Stimulated activated CD8-positive, alpha-beta memory T cell treated with anti-CD3 and anti-CD28 coated beads, Interleukin-12 subunit alpha, Interleukin-12 subunit beta, amount 100 ng/mL, for 24 hours (primary cell): ENCODE results near the gene FITM1.

Experiments
- DNase-seq: peaks from one replicate; pipeline ENCODE4 v3.0.0-alpha.2; 2020; ENCODE audit errors: extremely low read depth

Gene FITM1

DNA sequence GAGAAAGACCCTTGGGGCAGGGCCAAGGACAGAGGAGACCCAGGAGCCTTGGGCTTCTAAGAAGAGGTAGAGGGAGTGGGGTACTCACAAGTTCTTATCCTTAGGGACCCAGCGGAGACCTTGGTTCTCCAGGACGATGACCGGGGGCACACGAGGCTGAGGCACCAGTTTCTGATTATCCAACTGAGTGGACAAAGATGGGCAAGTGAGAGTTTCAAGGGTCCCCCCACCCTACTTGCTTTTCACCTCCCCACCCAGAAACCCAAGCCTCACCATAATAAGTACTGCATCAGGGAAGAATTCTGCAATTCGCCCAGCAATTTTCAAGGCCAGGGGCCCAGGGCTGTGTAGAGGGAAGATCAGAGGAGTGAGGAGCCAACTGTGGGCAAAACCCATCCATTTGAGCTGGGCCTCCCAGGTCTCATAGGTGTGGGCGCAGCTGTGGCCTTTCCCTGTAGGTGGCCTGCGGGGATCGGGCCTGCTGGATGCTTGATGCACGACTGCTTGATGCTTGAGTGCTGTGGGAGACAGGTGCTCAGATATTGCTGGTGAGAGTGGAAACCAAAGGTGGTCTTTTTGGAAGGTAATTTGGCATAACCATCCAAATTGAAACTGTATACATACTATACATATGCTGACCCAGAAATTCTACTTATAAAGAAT lies 8.9 kb downstream of the FITM1 start:
- no peak for DNase-seq

DNA sequence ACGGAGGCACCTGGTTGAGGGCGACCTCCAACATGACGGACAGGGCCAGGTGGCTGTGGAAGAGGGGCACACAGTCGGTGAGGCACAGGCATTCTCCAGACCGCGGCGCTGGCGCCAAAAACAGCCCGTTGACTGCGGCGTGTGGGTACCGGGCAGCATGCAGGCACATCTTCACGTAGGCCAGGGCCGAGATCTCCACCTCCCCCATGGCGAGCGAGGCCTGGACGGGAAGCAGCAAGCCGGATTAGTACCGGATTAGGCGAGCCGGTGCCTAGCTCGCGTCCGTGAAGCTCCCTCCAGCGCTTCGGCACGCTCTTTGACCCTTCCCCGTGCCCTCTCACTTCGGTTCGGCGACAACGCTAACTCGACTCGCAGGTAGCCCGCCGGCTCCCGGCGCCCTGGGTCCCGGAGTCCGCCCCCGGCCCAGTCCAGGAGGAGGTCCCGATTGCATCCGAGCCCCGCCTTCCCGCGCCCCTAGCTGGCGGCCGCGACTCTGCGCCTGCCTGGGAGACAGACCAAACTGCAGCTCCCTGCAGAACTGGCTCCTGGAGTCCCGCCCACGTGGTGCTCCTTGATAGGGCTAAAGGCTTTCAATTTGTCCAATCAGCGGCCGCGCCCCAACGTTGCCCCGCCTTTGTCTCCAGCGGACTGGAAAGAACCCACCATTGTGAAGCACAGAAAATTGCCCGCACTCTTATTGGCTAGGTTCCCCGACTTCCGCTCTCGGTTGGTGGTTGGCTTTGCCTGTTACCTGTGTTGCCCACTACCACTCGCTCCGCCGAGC lies 10.8 kb downstream of the FITM1 start, which contains the start of gene EMC9:
Gene EMC9 (minus strand): TSS at position 495 of the 784 bp plus-strand sequence. CDS start 287 bp downstream, at position 208.
- peak; percentile 98 for DNase-seq

DNA sequence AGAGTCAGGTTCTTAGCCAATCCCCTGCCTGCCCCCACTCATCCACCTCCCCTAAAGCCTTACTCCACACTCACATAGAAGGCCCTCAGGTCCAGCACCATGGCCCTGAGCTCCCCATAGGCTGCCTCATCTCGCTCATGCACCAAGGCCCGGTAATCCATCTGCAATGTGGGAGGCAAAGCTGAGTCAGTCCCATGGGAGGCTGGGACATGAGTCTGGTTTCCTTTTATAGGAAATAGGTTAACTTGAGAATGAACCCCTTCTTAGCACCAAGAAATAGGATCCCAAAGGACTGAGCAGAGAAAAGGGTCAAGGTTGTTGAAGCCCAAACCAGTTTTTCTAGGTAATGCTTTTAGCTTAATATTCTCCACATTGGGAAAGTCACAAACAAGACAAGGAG lies 13.1 kb downstream of the FITM1 start:
- DNase-seq: no peak

DNA sequence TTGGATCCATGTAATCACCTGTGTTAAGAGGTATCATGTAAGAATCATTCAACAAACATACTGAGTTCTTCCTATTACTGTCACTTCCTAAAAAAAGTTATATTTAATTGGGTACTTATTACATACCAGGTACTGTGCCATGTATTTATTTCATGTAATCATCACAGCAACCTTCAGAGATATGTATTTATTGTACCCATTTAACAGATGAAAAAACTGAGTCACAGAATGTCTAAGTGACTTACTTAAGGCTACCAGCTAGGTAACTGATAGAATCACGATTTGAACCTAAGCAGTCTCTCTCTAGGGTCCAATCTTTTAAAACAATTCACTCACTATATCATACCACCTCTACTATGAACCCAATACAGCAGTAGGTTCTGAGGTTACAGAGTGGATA lies 14.0 kb downstream of the FITM1 start:
- DNase-seq: no peak

DNA sequence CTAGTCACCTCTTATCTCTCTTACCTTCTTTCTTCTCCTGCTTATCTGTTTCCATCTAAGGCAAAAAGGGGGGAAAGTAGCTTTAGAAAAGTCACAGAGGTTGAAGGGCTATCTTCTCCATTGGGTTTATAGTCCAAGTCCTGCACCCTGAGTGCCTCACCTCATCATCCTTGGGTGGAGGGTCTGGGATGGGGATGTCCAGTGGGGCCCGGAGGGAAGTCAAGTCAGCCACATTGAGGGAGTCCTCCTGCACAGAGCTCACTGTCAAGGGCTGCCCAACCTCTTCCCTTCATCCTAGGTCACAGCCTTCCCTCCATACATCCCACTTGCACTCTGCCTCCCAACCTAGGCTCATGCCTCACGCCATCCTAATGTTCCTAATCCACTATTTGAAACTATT lies 14.8 kb downstream of the FITM1 start:
- no peak for DNase-seq

DNA sequence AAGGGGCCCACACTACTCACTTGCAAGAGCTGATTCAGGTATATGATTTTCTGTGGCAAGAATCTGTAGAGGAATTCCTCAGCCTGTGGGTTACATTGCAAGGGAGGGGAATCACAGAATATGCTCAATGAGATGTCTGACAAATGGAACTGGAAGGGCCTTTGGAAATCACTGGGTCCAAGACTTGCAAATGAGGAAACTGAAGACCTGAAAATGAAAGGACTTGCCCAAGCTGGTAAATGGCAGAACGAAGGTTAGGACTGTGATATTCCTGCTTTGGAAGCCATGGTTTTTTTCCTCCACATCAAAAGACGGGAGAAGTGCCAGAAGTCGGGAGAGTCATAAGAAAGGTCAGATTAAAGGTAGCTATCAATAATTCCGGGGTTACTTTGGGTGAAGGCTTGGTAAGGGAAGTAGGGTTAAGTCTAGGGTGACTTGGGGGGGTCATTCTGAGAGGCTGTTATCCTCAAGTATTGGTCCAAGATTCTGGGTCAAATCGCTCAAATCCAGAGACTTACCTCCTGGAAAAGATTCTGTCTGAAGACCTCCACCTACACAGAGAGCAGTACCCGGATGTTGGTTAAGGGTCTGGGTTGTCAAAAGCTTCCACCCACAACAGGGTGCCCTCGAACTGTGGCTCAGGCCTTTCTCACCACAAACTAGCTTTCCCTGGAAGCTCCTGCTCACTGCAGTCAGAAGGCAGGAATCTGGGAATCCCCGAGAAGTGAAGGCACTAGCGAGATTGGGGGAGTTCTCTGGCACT lies 15.4 kb downstream of the FITM1 start:
- no peak for DNase-seq

DNA sequence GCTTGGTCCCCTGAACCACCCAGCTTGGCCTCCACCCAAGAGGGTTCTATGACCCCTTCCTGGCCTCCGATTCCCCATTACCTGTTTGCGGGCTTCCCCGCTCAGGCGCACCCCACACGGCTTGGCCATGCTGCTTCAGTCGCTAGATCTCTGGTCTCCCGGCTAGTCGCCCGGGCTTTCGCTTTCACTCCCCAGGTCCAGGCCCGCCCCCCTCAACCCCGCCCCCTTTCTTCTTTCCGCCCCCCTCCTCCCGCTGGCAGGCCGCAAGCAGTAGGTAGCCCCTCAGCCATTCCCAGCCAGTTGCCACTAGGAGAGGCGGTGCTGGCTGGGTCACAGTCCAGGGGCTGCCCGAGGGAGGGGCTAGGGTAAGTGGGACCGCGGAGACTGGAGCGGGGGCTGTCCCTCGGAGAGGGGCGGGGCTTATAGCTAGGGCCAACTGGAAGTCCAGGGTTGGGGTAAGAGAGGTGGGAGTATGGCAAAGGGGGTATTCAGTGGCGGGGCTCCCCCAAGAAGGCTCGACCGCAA lies 16.1 kb downstream of the FITM1 start, which contains the start of gene PSME2:
Gene PSME2 (minus strand): TSS at position 158 of the 525 bp plus-strand sequence. CDS start 29 bp downstream, at position 129.
- DNase-seq: peak; percentile 82

DNA sequence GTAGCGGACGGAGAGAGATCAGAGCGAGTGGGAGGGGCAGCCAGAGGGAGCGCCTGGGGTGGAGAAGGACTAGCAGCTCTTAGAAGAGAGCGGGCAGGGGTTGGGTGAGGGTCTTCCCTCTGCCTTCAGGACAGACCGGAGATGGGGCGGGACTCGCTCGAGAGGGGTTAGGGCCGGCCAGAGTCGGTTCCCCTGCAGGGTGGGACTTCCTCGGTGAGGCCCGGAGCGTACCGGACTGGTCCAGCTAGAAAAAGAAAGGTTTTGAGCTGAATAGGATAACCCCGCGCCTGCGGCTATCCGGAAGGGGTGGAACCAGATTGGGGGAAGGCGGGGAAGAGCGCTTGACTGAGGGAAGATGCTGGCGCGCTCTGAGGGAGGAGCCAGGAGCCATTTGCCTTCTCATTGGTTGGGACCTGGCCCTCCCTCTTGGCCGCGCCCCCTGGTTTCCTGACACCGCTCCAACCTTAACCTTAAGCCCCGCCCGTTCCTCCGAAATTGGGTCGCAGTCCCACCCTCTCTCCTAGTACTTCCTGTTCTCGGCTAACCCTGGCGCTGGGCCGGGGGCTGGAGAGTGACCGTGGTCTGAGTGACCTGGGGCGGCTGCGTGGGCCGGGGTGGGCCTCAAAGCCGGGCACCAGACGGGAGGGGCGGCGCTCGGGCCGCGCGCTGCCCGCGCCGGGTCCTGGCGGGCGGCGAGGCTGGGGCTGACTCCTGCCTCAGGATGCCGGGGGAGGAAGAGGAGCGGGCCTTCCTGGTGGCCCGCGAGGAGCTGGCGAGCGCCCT lies 16.7 kb downstream of the FITM1 start, which contains the start of gene RNF31:
Gene RNF31 (plus strand): TSS at position 521 of the 783 bp plus-strand sequence. CDS start 201 bp downstream, at position 722.
- peak; percentile 98 for DNase-seq

DNA sequence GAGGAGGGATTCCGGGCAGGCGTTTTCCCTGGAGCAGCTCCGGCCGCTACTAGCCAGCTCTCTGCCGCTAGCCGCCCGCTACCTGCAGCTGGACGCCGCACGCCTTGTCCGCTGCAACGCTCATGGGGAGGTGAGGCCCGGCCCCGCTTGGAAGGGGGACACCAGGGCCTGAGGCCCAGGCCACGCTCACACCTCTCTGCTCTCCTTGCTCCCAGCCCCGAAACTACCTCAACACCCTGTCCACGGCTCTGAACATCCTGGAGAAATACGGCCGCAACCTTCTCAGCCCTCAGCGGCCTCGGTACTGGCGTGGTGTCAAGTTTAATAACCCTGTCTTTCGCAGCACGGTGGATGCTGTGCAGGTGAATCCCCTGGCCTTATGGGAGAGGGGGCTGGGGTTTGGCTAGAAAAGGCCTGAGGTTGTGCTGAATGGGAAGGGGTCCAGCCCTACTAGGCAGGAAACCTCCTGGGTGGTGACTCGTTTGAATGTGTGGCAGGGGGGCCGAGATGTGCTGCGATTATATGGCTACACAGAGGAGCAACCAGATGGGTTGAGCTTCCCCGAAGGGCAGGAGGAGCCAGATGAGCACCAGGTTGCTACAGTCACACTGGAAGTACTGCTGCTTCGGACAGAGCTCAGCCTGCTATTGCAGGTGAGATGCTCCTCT lies 17.4 kb downstream of the FITM1 start:
- no peak for DNase-seq

DNA sequence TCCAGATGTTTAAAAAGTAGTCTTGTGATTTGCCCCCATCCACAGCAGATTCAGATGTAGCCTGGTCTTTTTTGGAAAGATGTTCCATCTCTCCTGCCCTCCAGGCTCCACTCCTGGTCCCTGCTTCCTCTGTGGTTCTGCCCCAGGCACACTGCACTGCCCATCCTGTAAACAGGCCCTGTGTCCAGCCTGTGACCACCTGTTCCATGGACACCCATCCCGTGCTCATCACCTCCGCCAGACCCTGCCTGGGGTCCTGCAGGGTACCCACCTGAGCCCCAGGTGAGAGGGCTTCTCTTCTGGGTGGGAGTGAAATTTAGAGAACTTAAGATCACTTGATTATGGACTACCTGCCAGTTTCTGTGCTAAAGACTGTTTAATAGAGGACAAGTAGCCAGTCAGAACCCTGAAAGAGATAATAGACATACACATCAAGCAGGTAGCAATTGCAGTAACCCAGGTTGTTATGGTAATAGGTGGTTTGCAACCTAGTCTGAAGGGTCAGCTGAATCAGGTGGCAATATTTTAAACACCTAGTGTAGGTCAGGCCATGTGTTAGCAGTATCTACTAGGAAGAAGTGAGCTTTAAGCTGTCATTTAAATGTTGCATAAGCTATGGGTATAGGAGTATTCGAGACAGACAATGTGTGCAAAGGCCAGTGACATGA lies 19.0 kb downstream of the FITM1 start:
- DNase-seq: no peak

DNA sequence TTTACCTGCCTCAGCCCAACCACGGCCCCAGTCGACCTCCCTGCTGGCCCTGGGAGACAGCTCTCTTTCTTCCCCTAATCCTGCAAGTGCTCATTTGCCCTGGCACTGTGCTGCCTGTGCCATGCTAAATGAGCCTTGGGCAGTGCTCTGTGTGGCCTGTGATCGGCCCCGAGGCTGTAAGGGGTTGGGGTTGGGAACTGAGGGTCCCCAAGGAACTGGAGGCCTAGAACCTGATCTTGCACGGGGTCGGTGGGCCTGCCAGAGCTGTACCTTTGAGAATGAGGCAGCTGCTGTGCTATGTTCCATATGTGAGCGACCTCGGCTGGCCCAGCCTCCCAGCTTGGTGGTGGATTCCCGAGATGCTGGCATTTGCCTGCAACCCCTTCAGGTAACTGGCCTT lies 19.6 kb downstream of the FITM1 start:
- DNase-seq: no peak

DNA sequence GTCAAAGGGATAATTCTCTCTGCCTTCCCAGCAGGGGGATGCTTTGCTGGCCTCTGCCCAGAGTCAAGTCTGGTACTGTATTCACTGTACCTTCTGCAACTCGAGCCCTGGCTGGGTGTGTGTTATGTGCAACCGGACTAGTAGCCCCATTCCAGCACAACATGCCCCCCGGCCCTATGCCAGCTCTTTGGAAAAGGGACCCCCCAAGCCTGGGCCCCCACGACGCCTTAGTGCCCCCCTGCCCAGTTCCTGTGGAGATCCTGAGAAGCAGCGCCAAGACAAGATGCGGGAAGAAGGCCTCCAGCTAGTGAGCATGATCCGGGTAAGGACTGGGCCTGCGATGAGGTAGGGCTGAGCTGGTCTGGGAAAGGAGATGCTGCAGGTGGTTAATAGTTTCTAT lies 20.1 kb downstream of the FITM1 start:
- DNase-seq: no peak

DNA sequence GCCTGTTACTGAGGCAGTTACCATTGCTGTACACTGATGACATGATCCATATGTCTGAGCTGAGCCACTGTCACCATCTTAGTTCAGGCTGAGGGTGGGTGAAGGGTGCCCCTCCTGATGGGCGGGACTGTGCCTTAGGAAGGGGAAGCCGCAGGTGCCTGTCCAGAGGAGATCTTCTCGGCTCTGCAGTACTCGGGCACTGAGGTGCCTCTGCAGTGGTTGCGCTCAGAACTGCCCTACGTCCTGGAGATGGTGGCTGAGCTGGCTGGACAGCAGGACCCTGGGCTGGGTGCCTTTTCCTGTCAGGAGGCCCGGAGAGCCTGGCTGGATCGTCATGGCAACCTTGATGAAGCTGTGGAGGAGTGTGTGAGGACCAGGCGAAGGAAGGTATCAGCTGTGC lies 20.5 kb downstream of the FITM1 start:
- no peak for DNase-seq

DNA sequence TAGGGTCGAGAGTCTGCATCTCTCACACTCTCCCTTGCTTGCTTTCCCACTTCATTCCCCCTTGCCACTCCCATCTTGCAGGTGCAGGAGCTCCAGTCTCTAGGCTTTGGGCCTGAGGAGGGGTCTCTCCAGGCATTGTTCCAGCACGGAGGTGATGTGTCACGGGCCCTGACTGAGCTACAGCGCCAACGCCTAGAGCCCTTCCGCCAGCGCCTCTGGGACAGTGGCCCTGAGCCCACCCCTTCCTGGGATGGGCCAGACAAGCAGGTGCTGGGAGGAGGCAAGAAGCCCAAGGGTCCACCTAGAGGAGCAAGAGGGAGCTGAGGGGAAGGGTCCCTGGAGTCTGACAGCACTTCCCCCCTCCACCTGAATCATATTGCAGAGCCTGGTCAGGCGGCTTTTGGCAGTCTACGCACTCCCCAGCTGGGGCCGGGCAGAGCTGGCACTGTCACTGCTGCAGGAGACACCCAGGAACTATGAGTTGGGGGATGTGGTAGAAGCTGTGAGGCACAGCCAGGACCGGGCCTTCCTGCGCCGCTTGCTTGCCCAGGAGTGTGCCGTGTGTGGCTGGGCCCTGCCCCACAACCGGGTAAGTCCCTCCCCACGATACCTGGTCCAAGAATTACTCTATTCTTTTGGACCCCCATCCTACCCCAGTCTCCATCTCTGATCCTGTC lies 21.1 kb downstream of the FITM1 start:
- DNase-seq: no peak

DNA sequence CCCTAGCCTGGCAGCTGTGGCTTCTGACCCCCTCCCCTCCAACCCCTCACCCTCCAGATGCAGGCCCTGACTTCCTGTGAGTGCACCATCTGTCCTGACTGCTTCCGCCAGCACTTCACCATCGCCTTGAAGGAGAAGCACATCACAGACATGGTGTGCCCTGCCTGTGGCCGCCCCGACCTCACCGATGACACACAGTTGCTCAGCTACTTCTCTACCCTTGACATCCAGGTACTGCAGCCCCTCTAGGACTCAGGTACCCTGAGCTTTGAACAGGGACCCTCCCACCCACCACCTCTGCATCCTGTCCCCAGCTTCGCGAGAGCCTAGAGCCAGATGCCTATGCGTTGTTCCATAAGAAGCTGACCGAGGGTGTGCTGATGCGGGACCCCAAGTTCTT lies 24.6 kb downstream of the FITM1 start:
- no peak for DNase-seq

DNA sequence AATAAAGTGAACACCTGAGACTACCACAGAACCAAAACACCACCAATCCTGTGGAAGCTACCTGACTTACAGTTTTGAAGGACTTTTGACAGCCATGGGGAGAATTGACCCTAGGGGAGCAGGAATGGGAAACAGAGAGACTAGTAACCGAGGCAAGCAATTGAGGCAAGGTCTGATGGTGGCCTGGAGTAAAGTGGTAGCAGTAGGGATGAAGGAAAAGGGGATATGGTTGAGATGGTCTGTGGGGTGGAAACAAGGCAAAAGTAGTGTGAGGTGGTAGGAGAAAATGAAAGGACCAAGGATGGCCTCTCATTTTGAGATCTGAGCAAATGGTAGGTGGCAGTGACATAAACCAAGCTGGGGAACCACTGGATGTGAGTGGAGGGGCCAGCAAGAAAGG lies 26.4 kb downstream of the FITM1 start:
- DNase-seq: no peak

DNA sequence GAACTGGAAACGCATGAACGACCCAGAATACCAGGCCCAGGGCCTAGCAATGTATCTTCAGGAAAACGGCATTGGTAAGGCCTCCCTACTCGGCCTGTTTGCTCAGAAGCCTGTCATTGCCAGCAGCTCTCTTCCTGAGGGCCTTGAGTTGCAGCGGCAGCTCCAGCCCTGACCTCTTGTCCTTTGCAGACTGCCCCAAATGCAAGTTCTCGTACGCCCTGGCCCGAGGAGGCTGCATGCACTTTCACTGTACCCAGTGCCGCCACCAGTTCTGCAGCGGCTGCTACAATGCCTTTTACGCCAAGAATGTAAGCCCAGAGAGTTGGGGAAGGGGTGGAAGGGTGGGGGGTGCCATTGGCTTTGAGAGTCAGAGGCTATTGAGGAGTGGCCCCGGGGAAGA lies 26.9 kb downstream of the FITM1 start:
- no peak for DNase-seq

DNA sequence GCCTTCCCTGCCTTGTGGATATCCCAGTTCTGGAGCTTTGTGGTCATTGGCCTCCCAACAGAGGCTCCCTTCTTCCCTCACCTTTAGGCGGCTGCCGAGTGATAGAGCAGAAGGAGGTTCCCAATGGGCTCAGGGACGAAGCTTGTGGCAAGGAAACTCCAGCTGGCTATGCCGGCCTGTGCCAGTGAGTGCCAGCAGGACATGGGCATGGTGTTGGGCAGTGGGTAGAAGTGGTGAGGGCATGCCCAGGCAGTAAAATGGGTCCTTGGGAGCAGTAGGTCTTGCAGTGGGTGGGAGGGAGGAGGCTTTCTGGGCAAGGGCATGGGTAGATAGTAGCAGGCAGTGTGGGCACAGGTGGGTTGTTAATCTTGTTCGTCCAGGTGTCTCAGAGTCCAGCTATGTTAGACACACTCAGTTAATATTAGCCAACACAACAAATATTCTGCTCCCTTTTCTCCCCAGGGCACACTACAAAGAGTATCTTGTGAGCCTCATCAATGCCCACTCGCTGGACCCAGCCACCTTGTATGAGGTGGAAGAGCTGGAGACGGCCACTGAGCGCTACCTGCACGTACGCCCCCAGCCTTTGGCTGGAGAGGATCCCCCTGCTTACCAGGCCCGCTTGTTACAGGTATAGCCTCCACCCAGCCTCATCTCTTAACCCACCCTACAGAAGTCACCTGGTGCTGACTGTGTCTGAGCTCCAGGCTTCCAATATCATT lies 29.5 kb downstream of the FITM1 start:
- no peak for DNase-seq

DNA sequence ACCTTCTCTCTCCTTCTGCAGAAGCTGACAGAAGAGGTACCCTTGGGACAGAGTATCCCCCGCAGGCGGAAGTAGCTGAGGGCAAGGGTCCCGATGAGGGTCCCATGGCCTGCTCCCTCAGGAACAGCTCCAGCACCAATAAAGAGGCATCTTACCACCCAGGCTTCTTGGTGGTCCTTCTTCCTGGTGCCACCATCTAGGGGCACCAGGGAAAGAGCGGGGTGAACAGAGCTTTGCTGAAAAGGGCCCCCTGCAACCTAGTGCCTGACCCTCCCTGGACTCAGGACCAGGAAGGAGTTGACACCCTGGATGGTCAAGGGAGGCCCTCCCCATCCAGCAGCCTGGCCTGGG lies 30.0 kb downstream of the FITM1 start:
- DNase-seq: no peak
